T-cell (primary cell): ENCODE results near the gene PGGT1B. TPM values are rescaled to one million over a fixed set of nuclear protein-coding genes. Genes with fewer than 3 reads are reported as not detected.

Experiments
- ATAC-seq, 4 experiments: fragments of 200-7000 bp in 3 of 4; fragments of 150-1000 bp in 1 of 4; cut with Tn5 transposase; replicated peaks in 1 of 4; 1 replicate in 3 of 4; 2 replicates in 1 of 4; pipeline ENCODE4 v1.10.0; 2021; ENCODE audit warnings: moderate library complexity in 3 of 4, mild to moderate bottlenecking in 2 of 4, moderate number of reproducible peaks in 1 of 4
- CTCF ChIA-PET, 2 donors: fragments of 300-600 bp; sonication (Branson Sonifier 250); formaldehyde crosslinking; loops; one replicate each; lab custom pipeline; 2022; ENCODE audit warnings: antibody characterized with exemption in 2 of 2; lab: Charles Lee
- POLR2A ChIA-PET, 2 donors: fragments of 300-600 bp; sonication (Branson Sonifier 250); formaldehyde crosslinking; loops; one replicate each; lab custom pipeline; 2022; ENCODE audit warnings: antibody characterized with exemption in 2 of 2; lab: Charles Lee
- DNase-seq, 35 experiments: peaks; one replicate each; pipeline versions ENCODE4 v3.0.0 to v3.0.0-alpha.2; 2013 to 2023
- H3K27ac ChIP-seq: one replicate; pipeline ENCODE4 v1.5.1; 2013; ENCODE audit warnings: low read length
- H3K27me3 ChIP-seq, 2 experiments: replicated peaks in 1 of 2; 1 replicate in 1 of 2; 2 replicates in 1 of 2; pipeline versions ENCODE4 v1.6.1 to v1.7.0; 2013; ENCODE audit warnings: low read length in 1 of 2, mixed read lengths in 1 of 2; ENCODE audit not compliant: control insufficient read depth in 2 of 2, insufficient read depth in 2 of 2; ENCODE audit errors: extremely low read depth in 1 of 2
- H3K36me3 ChIP-seq, 2 donors: 1 replicate in 1 of 2; 2 replicates in 1 of 2; pipeline versions ENCODE4 v1.6.1 to v1.7.0; 2013; ENCODE audit warnings: low read length in 1 of 2; ENCODE audit not compliant: control insufficient read depth in 2 of 2, insufficient read depth in 1 of 2; ENCODE audit errors: extremely low read depth in 1 of 2
- H3K4me1 ChIP-seq, 2 experiments: 1 replicate in 1 of 2; 2 replicates in 1 of 2; pipeline versions ENCODE4 v1.6.1 to v1.7.0; 2013; ENCODE audit warnings: low read length in 2 of 2, mixed read lengths in 1 of 2; ENCODE audit not compliant: insufficient read depth in 2 of 2, control insufficient read depth in 1 of 2; ENCODE audit errors: extremely low read depth in 1 of 2
- H3K4me3 ChIP-seq, 2 donors: 1 replicate in 1 of 2; 2 replicates in 1 of 2; pipeline versions ENCODE4 v1.5.1 to v1.7.0; 2013; ENCODE audit warnings: mild to moderate bottlenecking in 2 of 2, low read length in 1 of 2, moderate library complexity in 1 of 2; ENCODE audit not compliant: control insufficient read depth in 1 of 2; ENCODE audit errors: extremely low read depth in 1 of 2
- H3K9me3 ChIP-seq: 2 replicates; pipeline ENCODE4 v1.7.0; 2013
- H3K27ac Mint-ChIP-seq, 2 donors: one replicate each; pipeline ENCODE4 v1.8.0; 2020 to 2021; ENCODE audit warnings: mild to moderate bottlenecking in 2 of 2, mixed read lengths in 2 of 2
- H3K27me3 Mint-ChIP-seq, 2 donors: one replicate each; pipeline ENCODE4 v1.8.0; 2021 to 2022; ENCODE audit warnings: mixed read lengths in 2 of 2
- H3K36me3 Mint-ChIP-seq: one replicate; pipeline ENCODE4 v1.8.0; 2021; ENCODE audit warnings: mixed read lengths
- H3K4me1 Mint-ChIP-seq, 3 donors: one replicate each; pipeline ENCODE4 v1.8.0; 2020 to 2022; ENCODE audit warnings: mixed read lengths in 3 of 3, mild to moderate bottlenecking in 1 of 3
- H3K4me3 Mint-ChIP-seq, 3 donors: one replicate each; pipeline ENCODE4 v1.8.0; 2020 to 2022; ENCODE audit warnings: mild to moderate bottlenecking in 3 of 3, mixed read lengths in 3 of 3, moderate library complexity in 3 of 3
- H3K9me3 Mint-ChIP-seq, 3 donors: one replicate each; pipeline ENCODE4 v1.8.0; 2020 to 2022; ENCODE audit warnings: mixed read lengths in 3 of 3
- WGBS: methylation state at CpG from one replicate; pipeline ENCODE4 v1.1.5; 2013; ENCODE audit warnings: missing lambda C conversion rate; ENCODE audit not compliant: insufficient coverage; 5-methylcytosine and 5-hydroxymethylcytosine counted together
- total RNA-seq, 35 experiments: library from RNA in 6 of 35; stranded (reverse) in 6 of 35; fragments of 120-200 nt in 1 of 35; gene quantifications; one replicate each; pipeline versions ENCODE4 v1.2.1 to v1.2.4 and lab custom pipeline; 2013 to 2026

PGGT1B gene
- total RNA-seq, 5 donors from 2014 or later (not counting 1 experiment from before 2014, with no cell fraction given) = 35.0 to 45.6 (median 36.0) TPM

GRCh38 chr5:115284021-115284420, 21.3 kb upstream of the PGGT1B start:
- no peak overlapping the region for H3K4me3 ChIP-seq
- DNase-seq = no peak
- ATAC-seq = no peak
- Mint-ChIP-seq H3K36me3 (peaks cover 16% of the 10 kb centered on the region), H3K27me3 (no peaks in the 10 kb centered on the region), H3K27ac (no peak overlapping the region), H3K4me1 (peaks cover 0 to 4% (median 0%) of the 10 kb centered on the region in 3 donors), H3K9me3 (no peaks in the 10 kb centered on the region), H3K4me3 (no peak overlapping the region)
- H3K36me3 ChIP-seq = no peaks in the 10 kb centered on the region
- ChIA-PET POLR2A (interaction anchor here in 1 of 2 donors (1.0 kb wide), 1 partner anchor 341 kb away, joined by 3 read pairs; no protein-coding TSS in a partner anchor), CTCF (interaction anchor here in 1 of 2 donors (0.6 kb wide), 1 partner anchor 84 kb away, joined by 3 read pairs; no protein-coding TSS in a partner anchor)
- no peaks in the 10 kb centered on the region for H3K9me3 ChIP-seq
- H3K27ac ChIP-seq = no peak overlapping the region
- no peaks in the 10 kb centered on the region for H3K4me1 ChIP-seq
- no CpG with 5 or more reads among the region's 1 CpG for WGBS
- no peaks in the 10 kb centered on the region for H3K27me3 ChIP-seq

DNA sequence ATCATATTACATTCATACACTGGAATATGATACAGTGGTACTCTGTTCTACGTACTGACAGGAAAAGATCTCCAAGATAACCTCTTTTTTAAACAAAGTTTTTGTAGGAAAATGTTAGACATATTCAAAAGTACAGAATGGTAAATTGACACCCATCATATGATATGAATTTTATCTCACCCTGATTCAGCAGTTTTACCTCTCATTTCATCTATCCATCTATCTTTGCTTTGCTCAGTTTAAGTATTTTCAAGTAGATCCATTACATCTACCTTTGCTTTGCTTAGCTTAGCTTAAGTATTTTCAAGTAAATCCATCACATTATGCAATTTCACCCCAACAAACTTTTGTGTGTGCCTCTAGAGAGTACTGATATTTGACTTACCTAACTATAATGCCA, 19.5 kb upstream of the PGGT1B start:
- H3K9me3 Mint-ChIP-seq = no peaks in the 10 kb centered on the region
- Histone ChIP-seq H3K4me3 (no peak overlapping the region), H3K4me1 (no peaks in the 10 kb centered on the region), H3K36me3 (no peaks in the 10 kb centered on the region), H3K27me3 (no peaks in the 10 kb centered on the region), H3K27ac (no peak overlapping the region), H3K9me3 (no peaks in the 10 kb centered on the region)
- peaks cover 16% of the 10 kb centered on the region for H3K36me3 Mint-ChIP-seq
- POLR2A ChIA-PET = no interaction called here
- no peak overlapping the region for H3K4me3 Mint-ChIP-seq
- CTCF ChIA-PET = no interaction called here
- H3K27ac Mint-ChIP-seq = no peak overlapping the region
- DNase-seq (no peak), ATAC-seq (no peak)
- H3K4me1 Mint-ChIP-seq = peaks cover 0 to 4% (median 0%) of the 10 kb centered on the region in 3 donors
- no peaks in the 10 kb centered on the region for H3K27me3 Mint-ChIP-seq
- WGBS = no CpG with 5 or more reads among the region's 1 CpG

- Mint-ChIP-seq H3K36me3 (peaks cover 37% of the 10 kb centered on the region), H3K27me3 (no peaks in the 10 kb centered on the region), H3K4me3 (no peak overlapping the region), H3K4me1 (no peaks in the 10 kb centered on the region), H3K27ac (no peak overlapping the region), H3K9me3 (no peaks in the 10 kb centered on the region)
- peaks cover 0 to 5% of the 10 kb centered on the region in 2 donors for H3K36me3 ChIP-seq
- H3K27ac ChIP-seq = no peak overlapping the region
- no peak for DNase-seq
- H3K9me3 ChIP-seq = no peaks in the 10 kb centered on the region
- ATAC-seq = no peak
- no CpG with 5 or more reads among the region's 3 CpGs for WGBS
- no peak overlapping the region for H3K4me3 ChIP-seq
- POLR2A ChIA-PET = interaction anchor here in 1 of 2 donors (0.6 kb wide), 1 partner anchor 16 kb away, joined by 3 read pairs; no protein-coding TSS in a partner anchor
- no peaks in the 10 kb centered on the region for H3K4me1 ChIP-seq
- H3K27me3 ChIP-seq = no peaks in the 10 kb centered on the region
- CTCF ChIA-PET = interaction anchor here in 1 of 2 donors (1.3 kb wide), 1 partner anchor 9 kb away, joined by 3 read pairs; no protein-coding TSS in a partner anchor
These were observed 11.9 kb upstream of the PGGT1B start for GRCh38 chr5:115274584-115274983.

DNA sequence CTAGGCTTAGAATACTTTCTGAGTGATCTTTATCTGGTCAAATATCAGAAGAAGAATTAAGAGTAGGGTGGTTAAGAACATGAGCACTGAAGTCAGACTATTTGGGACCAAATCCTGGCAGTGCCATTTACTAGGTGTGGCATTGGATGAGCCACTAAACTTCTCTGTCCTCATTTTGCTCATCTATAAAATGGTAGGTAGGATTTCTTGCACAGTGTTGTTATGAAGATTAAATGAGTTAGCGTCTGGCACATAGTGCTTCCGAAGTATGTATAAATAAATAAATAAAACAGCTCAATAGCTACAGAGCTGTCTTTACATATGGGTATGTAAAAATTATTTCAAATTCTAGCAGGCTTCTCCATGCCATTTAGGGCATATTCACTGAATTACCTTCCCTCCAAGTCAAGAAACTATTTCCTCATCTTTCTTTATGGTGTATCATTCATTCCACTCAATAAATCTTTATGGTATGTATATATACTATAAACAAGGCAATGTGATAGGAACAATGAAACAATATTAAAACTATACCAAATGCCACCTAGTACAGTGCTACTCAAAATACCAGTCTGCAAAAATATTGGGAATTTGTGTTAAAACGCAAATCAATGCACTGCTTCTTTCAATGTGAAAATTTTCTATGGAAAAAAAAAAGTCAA, 9.8 kb upstream of the PGGT1B start:
- CTCF ChIA-PET = no interaction called here
- Mint-ChIP-seq H3K27ac (no peak overlapping the region), H3K9me3 (no peaks in the 10 kb centered on the region), H3K36me3 (peaks cover 37% of the 10 kb centered on the region), H3K27me3 (no peaks in the 10 kb centered on the region), H3K4me1 (no peaks in the 10 kb centered on the region), H3K4me3 (no peak overlapping the region)
- no peak overlapping the region for H3K27ac ChIP-seq
- H3K9me3 ChIP-seq = no peaks in the 10 kb centered on the region
- H3K4me3 ChIP-seq = no peak overlapping the region
- POLR2A ChIA-PET = no interaction called here
- no CpG with 5 or more reads among the region's 3 CpGs for whole genome bisulfite sequencing
- no peak for DNase-seq
- no peaks in the 10 kb centered on the region for H3K4me1 ChIP-seq
- H3K27me3 ChIP-seq = no peaks in the 10 kb centered on the region
- peaks cover 4 to 5% of the 10 kb centered on the region in 2 donors for H3K36me3 ChIP-seq
- no peak for ATAC-seq

- CTCF ChIA-PET = interaction anchor here in 1 of 2 donors (0.7 kb wide), 2 partner anchors 21 to 1790 kb away, joined by 3 read pairs; no protein-coding TSS in a partner anchor
- H3K4me1 ChIP-seq = no peaks in the 10 kb centered on the region
- DNase-seq (no peak), ATAC-seq (no peak)
- no peaks in the 10 kb centered on the region for H3K4me1 Mint-ChIP-seq
- no peaks in the 10 kb centered on the region for H3K9me3 Mint-ChIP-seq
- H3K4me3 ChIP-seq = no peak overlapping the region
- no peak overlapping the region for H3K27ac ChIP-seq
- no CpG with 5 or more reads among the region's 6 CpGs for WGBS
- no peaks in the 10 kb centered on the region for H3K9me3 ChIP-seq
- H3K36me3 Mint-ChIP-seq = peaks cover 35% of the 10 kb centered on the region
- POLR2A ChIA-PET = interaction anchor here in 1 of 2 donors (0.7 kb wide), 1 partner anchor 74 kb away, joined by 4 read pairs; no protein-coding TSS in a partner anchor
- no peak overlapping the region for H3K4me3 Mint-ChIP-seq
- no peak overlapping the region for H3K27ac Mint-ChIP-seq
- H3K27me3 ChIP-seq = no peaks in the 10 kb centered on the region
- peaks cover 4 to 5% of the 10 kb centered on the region in 2 donors for H3K36me3 ChIP-seq
- H3K27me3 Mint-ChIP-seq = no peaks in the 10 kb centered on the region
These were observed 8.8 kb upstream of the PGGT1B start for GRCh38 chr5:115271295-115272050.

GRCh38 chr5:115267617-115268016, 4.9 kb upstream of the PGGT1B start:
- Mint-ChIP-seq H3K27me3 (no peaks in the 10 kb centered on the region), H3K9me3 (no peaks in the 10 kb centered on the region), H3K4me3 (no peak overlapping the region), H3K36me3 (peaks cover 8% of the 10 kb centered on the region), H3K4me1 (peaks cover 9 to 13% (median 9%) of the 10 kb centered on the region in 3 donors), H3K27ac (no peak overlapping the region)
- DNase-seq = no peak
- ChIA-PET POLR2A (no interaction called here), CTCF (interaction anchor here in 1 of 2 donors (0.7 to 1.3 kb wide), 2 partner anchors 16 to 45 kb away, joined by 3 to 4 read pairs; no protein-coding TSS in a partner anchor)
- ATAC-seq = no peak
- H3K4me3 ChIP-seq = no peak overlapping the region
- H3K27me3 ChIP-seq = peaks cover 0 to 4% of the 10 kb centered on the region in 2 experiments
- H3K4me1 ChIP-seq = peaks cover 3 to 4% of the 10 kb centered on the region in 2 experiments
- no peaks in the 10 kb centered on the region for H3K9me3 ChIP-seq
- H3K27ac ChIP-seq = no peak overlapping the region
- H3K36me3 ChIP-seq = peaks cover 0 to 4% of the 10 kb centered on the region in 2 donors
